ENCODE results near the gene SCRN2.

GRCh38 chr17:47884427-47884740 lies 43.3 kb upstream of the SCRN2 start:
- TF ChIP-seq POLR2A (IDR thresholded peaks at IDR 0.05; ENCODE audit: low read depth, low read length), result no peak
- no peak for TF ChIP-seq POLR2AphosphoS5 (IDR thresholded peaks at IDR 0.05; ENCODE audit: low read depth, low read length)
- no peak for TF ChIP-seq TAF1 (IDR thresholded peaks at IDR 0.05; ENCODE audit: borderline replicate concordance, low read depth, low read length)
